Measurements from ENCODE around the gene FAT1.

Gene FAT1

GRCh38 chr4:186658657-186659056 lies 65.0 kb downstream of the FAT1 start:
- DNase-seq (ENCODE audit: low spot score), result no peak

GRCh38 chr4:186657764-186658163 lies 65.9 kb downstream of the FAT1 start:
- DNase-seq (ENCODE audit: low spot score), result no peak

- no peak for DNase-seq (ENCODE audit: low spot score)
Measured at GRCh38 chr4:186653969-186654368, 69.7 kb downstream of the FAT1 start.

- DNase-seq (ENCODE audit: low spot score), result no peak
Measured at GRCh38 chr4:186651624-186652023, 72.0 kb downstream of the FAT1 start.

- DNase-seq (ENCODE audit: low spot score), result no peak
Measured at GRCh38 chr4:186651181-186651603, 72.5 kb downstream of the FAT1 start.

GRCh38 chr4:186650401-186651180 lies 73.1 kb downstream of the FAT1 start:
- no peak for DNase-seq (ENCODE audit: low spot score)

- DNase-seq (ENCODE audit: low spot score), result no peak
Measured at GRCh38 chr4:186647821-186648220, 75.8 kb downstream of the FAT1 start.

GRCh38 chr4:186644737-186645261 lies 78.9 kb downstream of the FAT1 start:
- no peak for DNase-seq (ENCODE audit: low spot score)

GRCh38 chr4:186644311-186644638 lies 79.4 kb downstream of the FAT1 start:
- DNase-seq (ENCODE audit: low spot score), result no peak

GRCh38 chr4:186643501-186644310 lies 80.0 kb downstream of the FAT1 start:
- peak; percentile 11 for DNase-seq (ENCODE audit: low spot score)

GRCh38 chr4:186642998-186643397 lies 80.7 kb downstream of the FAT1 start:
- DNase-seq (ENCODE audit: low spot score), result no peak

- no peak for DNase-seq (ENCODE audit: low spot score)
Measured at GRCh38 chr4:186642530-186642929, 81.1 kb downstream of the FAT1 start.

GRCh38 chr4:186634591-186635128 lies 89.0 kb downstream of the FAT1 start:
- DNase-seq (ENCODE audit: low spot score), result no peak

GRCh38 chr4:186633844-186634243 lies 89.8 kb downstream of the FAT1 start:
- no peak for DNase-seq (ENCODE audit: low spot score)

GRCh38 chr4:186630128-186630527 lies 93.5 kb downstream of the FAT1 start:
- no peak for DNase-seq (ENCODE audit: low spot score)

- DNase-seq (ENCODE audit: low spot score), result no peak
Measured at GRCh38 chr4:186628058-186628711, 95.5 kb downstream of the FAT1 start.

- no peak for DNase-seq (ENCODE audit: low spot score)
Measured at GRCh38 chr4:186627226-186627865, 96.3 kb downstream of the FAT1 start.

GRCh38 chr4:186624951-186625350 lies 98.7 kb downstream of the FAT1 start:
- DNase-seq (ENCODE audit: low spot score), result no peak

GRCh38 chr4:186623546-186623945 lies 100.1 kb downstream of the FAT1 start:
- no peak for DNase-seq (ENCODE audit: low spot score)

GRCh38 chr4:186622788-186623464 lies 100.7 kb downstream of the FAT1 start:
- no peak for DNase-seq (ENCODE audit: low spot score)

- no peak for DNase-seq (ENCODE audit: low spot score)
Measured at GRCh38 chr4:186621959-186622553, 101.6 kb downstream of the FAT1 start.

Data from HuH-7.5 (cell line).